GM12873 (cell line): ENCODE results near the gene RPP40.

Experiments used
- CTCF ChIP-seq: IDR thresholded peaks from 2 replicates; pipeline ENCODE4 v1.5.1; 2012; ENCODE audit warnings: low read depth, mild to moderate bottlenecking, moderate library complexity, low read length, control low read depth; ENCODE audit not compliant: insufficient read depth; ENCODE audit errors: missing control alignments

RPP40 gene

GRCh38 chr6:5003604-5004372 is at the start of gene RPP40:
Gene RPP40, minus strand, starts transcription at chr6:5004037. Its CDS starts 35 bp downstream, at chr6:5004002.
- TF ChIP-seq CTCF = peak; percentile 82

GRCh38 chr6:5053038-5053437 is 49.2 kb upstream of the RPP40 start:
- no peak for TF ChIP-seq CTCF

- no peak for TF ChIP-seq CTCF
These were observed 47.6 kb upstream of the RPP40 start for GRCh38 chr6:5051394-5051793.

GRCh38 chr6:5050009-5050408 is 46.2 kb upstream of the RPP40 start:
- no peak for TF ChIP-seq CTCF

- no peak for TF ChIP-seq CTCF
These were observed 42.6 kb upstream of the RPP40 start for GRCh38 chr6:5046430-5046829.

- TF ChIP-seq CTCF = no peak
These were observed 41.6 kb upstream of the RPP40 start for GRCh38 chr6:5045416-5045815.

- no peak for TF ChIP-seq CTCF
These were observed 41.0 kb upstream of the RPP40 start for GRCh38 chr6:5044866-5045265.

GRCh38 chr6:5042436-5042835 is 38.6 kb upstream of the RPP40 start:
- no peak for TF ChIP-seq CTCF
